T-helper 2 cell (primary cell): Measurements from ENCODE around the gene TPR.
"Not testable (repeated sequence)": the region's sequence is repeated elsewhere in the genome, so short reads cannot be mapped to it uniquely, and the experiment has no call there.

Experiments
- DNase-seq, 5 experiments: peaks; one replicate each; pipeline versions ENCODE4 v3.0.0 to v3.0.0-alpha.2; 2012 to 2022
- total RNA-seq, 2 donors: gene quantifications; one replicate each; lab custom pipeline; 2026; lab: John Stamatoyannopoulos, UW

The TPR gene
- 397 to 463 reads per million in 2 donors for total RNA-seq

DNA sequence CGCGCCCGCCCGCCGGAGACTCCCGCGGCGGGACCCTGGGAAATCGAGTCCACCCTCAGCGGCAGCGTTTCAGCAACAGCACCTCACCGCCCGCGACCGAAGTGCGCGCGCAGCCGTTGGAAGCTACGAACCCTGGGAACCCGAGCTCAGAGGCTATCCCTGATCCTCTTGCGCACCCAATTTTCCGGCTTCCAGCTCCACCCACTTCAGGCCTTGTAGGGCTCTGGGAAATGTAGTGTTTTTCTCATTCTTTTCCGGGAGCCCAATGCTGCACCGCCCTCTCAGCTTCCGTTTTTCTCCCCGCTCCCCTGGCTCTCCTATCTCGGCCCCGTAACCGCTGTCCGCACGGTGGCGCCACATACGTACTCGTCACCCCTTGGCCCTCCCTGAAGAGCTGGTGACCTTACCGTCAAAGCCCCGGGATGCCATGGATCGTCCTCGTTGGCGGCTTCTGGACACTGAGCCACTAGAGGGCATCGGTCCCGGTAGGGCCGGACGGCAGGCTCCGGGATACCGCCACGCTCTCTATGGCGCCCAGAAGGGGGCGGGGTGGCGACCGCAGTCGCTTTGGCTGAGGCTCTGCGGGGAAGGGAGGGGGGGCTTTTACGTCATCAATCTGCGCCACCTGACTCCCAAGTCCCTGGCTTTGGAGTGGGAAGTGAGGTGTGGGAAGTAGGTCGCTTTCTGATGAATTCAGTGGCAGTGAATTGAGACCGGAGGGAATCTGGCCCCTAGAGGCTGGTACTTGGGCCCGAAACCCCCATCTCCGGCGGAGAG, at the start of gene TPR, which contains the start of gene ODR4:
TSS of gene TPR (minus strand) at position 102 of the 777 bp plus-strand sequence. CDS start 225 bp downstream, outside the sequence.
TSS of gene ODR4 (plus strand) at position 687 of the 777 bp plus-strand sequence. CDS start 3,948 bp downstream, outside the sequence.
- peak; percentile 92 to 100 (median 96) for DNase-seq

DNA sequence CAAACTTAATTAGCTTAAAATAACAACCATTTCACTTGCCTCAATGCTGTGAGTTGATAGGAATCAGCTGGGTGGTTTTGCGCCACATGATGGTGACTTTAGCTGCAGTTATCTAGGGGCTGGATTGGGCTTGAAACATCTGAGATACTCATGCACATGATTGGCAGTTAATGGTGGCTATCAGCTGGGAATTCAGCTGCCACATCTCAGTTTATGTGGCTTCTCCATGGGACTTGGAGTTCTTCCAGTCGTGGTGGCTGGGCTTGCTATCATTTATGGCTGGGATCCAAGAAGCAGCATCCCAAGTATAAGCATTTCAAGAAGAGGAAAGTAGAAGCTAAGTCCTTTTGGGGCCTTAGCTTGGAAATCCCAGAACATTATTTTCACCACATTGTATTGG, 49.5 kb upstream of the TPR start:
- no peak for DNase-seq

DNA sequence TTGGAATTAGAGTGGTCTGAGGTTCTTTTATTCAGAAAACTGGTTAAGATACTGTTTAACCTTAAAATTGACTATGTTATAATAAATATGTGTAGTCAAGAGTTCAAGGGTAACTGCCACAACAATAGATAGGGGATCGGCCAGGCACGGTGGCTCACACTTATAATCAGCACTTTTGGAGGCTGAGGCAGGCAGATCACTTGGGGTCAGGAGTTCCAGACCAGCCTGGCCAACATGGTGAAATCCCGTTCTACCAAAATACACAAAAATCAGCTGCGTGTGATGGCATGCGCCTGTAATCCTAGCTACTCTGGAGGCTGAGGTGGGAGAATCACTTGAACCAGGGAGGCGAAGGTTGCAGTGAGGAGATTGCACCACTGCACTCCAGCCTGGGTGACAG, 46.4 kb upstream of the TPR start:
- no peak for DNase-seq

DNA sequence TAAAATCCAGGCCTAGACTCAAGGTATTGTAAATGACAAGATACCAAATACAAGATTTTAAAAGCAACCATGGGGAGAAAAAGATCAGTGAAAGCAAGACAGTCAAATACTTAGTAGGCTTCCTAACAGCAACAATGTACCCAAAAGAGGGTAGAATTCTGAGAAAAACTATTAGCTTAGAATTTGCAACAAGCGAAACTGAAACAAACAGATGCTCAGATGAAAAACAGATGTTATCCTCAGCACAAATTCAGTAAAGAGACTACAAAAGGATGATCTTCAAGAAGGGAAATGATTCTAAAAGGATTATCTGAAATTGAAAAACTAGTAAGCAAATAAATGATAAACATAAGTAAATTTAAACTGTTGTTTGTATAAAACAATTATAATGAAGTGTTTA, 45.9 kb upstream of the TPR start:
- DNase-seq, result peak in 1 of 5 experiments; percentile 81

DNA sequence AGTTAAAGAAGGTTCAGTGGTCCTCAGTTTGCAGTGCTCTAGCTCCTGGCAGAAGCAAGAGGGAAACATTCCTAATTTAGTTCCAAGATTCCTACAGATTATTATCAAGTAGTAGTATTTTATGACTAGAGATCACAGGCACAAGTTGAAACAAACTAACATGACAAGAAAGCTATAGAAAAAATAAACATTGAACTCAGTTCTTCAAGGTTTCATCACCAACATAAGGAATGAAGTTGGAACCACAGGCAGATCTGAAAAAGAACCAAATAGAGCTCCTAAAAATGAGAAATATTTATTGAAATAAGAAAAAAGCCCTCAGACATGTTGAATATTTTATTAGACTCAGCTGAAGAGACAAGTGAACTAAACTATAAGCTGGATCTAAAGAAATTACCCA, 45.3 kb upstream of the TPR start:
- no peak for DNase-seq

DNA sequence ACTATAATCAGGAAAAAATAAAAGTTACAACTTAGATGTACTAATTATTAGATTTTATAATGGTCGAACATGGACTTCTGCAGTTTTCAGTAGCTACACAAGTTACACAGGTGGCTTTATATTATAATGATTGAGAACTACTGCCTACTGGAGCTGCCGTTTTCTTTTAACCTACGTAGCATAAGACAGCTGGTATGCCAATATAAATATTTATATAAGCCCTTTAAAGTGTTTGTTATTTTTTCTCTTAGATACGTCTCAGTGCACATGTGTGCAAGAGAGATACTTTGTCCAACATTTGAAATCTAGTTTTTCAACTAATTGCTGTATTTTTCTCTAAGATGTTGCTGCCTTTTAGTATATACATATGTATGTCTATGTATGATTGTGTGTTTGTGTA, 43.5 kb upstream of the TPR start:
- DNase-seq, result no peak

DNA sequence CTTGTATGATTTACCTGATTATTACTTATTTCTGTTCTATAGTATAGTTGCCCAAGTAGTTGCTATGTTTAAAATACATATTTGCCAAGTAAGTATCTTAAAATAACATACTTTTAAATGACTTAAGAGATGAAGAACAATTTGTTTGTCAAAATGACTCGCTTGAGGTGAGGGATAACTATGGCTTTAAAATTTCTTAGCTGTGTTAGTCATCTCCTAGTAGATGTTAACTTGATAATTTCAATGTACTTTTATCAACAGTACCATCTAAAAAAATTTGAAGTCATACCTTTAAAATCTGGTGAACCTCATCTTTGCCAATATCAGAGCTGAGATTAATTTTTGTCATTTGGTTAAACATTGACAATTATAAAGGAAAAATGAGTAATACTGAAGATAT, 38.3 kb upstream of the TPR start:
- DNase-seq, result peak in 1 of 5 experiments; percentile 39

DNA sequence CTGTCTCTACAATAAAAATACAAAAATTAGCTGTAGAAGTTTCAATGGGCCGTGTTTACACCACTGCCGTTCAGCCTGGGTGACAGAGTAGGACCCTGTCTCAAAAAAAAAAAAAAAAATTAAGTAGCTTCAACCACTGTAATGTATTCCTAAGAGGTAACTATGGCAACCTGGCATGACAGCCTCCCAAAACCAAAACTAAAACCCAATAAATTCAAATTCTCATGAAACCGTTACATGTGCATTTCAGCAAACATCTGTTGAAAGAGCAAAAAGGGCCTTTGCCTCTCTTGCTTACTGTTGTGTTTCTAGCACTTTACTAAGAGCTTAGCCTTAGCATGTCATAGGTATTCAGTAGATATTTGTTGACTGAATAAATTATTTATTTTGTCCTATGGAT, 34.0 kb upstream of the TPR start:
- DNase-seq, result peak in 1 of 5 experiments; percentile 36

DNA sequence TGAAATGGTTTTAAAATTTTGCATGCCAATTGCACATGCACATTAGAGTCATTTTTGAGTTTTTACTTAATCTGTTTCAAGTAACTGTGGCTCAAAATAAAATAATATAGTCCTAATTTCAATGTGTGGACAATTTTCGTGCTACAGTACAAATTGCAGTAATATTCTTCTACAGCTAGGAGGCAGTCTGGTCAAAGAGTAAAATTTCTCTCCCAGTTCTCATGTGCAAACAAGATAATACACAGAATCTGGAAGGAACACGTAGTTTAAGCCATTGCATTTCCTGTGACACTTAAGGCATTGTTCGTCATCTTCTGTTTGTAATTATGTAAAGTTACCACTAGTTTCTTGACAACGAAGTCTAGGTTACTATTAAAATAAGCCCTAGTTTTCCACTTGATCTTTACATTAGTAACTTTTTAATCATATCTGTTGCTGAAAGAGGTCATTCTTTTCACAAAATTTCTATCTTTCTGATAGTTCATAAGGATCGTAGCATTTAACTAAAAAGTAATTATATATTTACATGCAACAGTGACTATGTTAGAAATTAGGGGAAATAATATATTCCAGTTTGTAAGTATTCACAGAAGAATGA, 29.5 kb upstream of the TPR start:
- DNase-seq, result peak in 2 of 5 experiments; percentile 5 to 87

DNA sequence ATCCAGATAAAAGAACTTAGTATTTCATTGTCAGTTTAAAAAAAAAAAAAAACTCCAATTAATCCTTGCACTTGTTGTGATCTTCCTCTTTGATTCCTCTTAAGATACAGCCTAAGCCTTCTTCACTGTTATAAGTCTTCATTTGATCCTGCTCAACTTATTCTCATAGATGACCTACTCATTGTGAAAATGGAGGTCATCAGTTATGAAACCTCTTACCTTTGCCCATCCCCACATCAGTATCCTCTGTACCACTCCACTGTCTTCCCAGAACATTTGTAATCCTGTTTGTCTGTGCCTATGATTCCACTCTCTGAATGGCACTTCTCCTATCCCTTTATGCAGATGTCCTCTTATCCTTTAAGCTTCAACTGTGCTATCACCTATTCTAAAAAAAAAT, 28.6 kb upstream of the TPR start:
- DNase-seq, result no peak

DNA sequence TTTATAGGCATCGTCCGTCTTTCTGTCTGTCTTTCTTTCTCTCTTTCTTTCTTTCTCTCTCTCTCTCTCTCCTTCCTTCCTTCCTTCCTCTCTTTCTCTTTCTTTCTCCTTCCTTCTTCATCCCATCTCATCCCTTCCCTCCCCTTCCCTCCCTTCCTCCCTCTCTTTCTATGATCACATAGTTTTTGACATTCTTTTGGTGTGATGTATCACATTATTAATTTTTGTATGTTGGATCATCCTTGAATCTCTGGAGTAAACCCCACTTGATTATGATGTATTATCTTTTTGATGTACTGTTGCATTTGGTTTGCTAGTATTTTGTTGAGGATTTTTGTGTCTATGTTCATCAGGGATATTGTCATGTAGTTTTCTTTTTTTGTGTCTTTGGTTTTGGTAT, 26.4 kb upstream of the TPR start:
- DNase-seq, result not testable (repeated sequence)

DNA sequence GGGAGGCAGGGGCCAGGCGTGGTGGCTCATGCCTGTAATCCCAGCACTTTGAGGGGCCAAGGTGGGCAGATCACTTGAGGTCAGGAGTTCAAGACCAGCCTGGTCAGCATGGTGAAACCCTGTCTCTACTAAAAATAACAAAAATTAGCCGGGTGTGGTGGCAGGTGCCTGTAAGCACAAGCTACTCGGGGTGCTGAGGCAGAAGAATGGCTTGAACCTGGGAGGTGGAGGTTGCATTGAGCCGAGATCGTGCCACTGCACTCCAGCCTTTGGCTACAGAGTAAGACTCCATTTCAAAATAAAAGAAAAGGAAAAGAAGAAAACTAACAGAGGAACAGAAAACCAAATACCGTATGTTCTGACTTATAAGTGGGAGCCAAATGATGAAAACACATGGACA, 17.7 kb upstream of the TPR start:
- not testable (repeated sequence) for DNase-seq

DNA sequence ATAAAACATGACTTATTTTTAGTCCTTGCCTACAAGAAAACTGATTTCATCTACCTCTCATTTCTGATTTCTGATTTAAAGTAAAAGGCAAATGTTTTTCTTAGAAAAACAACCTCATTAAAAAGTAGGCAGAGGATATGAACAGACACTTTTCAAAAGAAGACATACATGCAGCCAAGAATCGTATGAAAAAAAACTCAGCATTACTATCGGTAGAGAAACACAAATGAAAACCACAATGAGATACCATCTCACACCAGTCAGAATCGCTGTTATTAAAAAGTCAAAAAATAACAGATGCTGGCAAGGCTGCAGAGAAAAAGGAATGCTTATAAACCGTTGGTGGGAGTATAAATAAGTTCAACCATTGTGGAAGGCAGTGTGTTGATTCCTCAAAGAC, 16.8 kb upstream of the TPR start:
- peak in 1 of 5 experiments; percentile 70 for DNase-seq

DNA sequence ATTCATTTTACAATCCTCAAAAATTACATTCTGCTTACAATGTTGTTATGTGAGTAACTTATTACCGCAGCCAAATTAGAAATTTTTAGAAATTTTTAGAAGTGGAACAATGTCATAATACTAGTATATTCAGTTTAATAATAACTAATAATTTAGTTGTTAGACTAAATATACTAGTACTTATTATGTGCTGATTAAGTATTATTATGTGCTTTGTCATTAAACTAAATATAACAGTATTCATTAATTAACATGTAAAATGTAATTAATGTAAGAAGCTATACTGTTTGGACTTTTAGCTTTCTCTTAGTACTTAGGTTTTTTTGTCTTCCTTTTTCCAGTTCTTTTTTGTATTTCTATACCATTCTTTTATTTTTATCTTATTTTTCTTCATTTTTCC, 15.9 kb upstream of the TPR start:
- no peak for DNase-seq

DNA sequence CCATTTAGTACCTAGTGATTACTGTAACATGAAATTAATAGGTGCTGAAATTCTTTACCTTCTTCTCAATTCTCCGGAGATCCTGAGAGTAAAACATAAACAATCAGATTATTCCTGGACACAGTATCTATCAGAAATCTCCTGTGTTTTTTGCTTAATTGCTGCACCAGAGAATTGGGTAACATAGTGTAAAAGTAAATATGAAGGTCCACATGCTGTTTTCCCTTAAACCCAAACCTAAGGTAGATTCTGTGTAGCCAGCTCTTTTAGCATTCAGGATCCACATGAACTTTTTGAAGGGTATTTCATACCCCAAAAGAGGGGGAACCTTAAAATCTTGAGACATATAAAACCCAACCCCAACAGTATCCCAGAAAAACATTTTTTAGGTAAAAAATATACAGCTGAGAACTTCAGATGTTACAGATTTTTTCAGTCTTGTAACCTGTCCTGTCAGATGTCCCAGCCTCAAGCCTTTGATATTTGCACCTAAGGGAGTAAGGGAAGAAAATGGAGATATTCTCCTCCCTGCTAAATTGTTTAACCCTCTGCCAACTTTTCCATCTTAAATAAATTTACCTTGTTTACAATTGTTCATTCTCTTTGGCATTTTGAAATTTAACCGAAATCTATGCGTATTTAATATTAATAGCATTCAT, 11.8 kb upstream of the TPR start:
- DNase-seq, result no peak

DNA sequence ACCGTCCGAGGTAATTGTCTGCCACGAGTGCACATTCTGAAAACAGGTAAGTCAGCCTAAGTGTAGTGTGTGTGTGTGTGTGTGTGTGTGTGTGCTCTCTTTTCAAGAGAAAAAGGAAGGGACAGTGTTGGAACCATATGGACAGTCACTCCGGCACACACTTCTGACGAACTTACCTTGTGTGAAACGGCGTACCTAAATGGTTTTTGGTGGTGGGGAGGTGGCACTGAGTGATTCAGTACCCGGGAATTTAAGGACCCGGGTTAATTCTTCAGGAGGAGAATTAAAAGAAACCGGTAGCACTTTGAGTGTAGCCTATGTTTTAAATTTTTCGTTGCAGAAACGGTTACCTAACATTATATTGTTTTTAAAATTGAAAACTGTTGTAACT, 871 bp upstream of the TPR start:
- DNase-seq, result no peak

DNA sequence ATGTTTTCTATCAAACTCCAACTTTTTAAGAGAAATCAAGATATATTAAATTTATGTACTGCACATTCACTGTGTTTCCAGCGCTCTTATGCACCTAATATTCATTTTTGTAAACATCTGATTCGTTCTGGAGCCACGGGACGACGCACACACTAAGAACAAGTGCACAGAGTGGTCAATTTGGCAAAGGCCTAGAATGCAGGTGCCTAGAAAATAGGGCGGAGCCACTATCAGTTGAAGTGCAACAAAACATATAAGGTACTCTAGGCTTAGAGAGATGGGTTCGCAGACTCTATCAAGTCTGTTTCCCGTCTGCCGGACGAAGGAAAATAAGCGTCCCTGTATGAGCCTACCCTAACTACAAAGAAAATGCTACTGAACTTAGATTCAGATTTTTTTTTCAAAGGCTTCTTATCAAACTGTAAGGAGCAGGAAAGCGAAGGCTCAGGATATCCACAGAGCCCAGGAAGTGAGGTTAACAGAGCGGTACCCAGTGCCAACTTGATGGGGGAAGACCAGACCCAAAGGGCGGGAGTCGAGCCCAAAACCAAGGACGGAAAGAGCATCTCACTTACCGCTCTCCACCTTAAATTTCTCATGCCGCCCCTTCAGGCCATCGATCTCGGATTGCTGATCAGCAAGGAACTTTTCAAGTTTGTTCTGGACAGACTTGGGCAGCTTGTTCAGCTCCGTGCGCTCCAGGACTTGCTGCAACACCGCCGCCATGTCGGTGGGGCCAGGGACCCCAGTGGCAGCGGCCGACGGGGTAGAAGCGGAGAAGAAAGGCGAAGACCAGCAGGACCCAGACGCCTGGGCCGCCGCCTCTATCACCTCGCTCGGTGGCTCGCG, 526 bp downstream of the TPR start:
- DNase-seq, result peak in 2 of 5 experiments; percentile 5 to 81

DNA sequence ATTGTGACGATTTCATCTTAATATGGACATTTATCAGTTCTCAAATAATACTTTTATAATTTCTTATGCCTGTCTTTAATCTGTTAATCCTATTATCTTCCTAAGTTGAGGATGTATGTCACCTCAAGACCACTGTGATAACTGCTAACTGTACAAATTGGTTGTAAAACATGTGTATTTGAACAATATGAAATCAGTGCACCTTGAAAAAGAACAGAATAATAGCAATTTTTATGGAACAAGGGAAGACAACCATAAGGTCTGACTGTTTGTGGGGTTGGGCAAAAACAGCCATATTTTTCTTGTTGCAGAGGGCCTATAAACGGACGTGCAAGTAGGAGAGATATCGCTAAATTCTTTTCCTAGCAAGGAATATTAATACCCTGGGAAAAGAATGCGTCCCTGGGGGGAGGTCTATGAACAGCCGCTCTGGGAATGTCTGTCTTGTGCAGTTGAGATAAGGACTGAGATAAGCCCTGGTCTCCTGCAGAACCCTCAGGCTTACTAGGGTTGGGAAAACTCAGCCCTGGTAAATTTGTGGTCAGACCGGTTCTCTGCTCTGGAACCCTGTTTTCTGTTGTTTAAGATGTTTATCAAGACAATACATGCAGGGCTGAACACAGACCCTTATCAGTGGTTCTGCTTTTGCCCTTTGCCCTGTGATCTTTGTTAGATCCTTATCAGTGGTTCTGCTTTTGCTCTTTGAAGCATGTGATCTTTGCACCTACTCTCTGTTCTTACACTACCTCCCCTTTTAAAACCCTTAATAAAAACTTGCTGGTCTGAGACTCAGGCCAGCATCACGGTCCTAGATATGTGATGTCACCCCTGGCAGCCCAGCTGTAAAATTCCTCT, 27.0 kb downstream of the TPR start:
- peak in 1 of 5 experiments; percentile 30 for DNase-seq

DNA sequence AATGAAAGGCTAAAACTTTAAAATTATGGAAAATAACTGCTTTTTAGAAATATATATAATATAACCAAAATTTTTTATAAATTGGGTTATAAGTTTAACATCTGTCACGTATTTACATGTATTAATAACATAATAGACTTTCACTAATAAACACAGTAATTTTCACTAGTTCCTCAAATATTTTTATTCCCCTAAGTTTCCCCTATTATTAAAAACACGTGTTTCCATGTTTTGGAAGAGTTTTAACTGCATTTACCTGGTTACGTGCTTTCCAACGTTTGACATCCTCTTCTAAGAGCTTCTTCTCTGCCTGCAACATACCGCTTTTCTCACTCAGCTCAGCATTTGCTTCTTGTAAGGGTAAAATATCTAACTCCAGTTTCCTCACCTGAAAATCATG, 34.3 kb downstream of the TPR start:
- DNase-seq, result no peak

DNA sequence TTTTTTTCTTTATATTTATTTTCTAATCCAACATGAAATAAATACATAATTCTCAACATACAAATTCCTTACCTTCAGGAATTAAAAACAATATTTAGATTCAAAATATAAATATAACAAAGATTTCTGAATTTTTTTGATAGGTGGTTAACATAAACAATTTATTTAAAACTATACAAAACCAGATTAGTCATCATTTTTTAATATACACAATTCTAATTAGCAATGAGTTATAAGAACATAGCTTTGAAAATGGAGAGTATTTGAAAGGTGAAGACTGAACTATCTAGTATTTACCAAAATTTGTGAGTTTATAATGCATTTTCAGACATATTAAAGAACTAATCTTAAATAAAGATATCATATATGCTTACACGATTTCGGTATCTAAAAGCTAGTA, 37.5 kb downstream of the TPR start:
- DNase-seq, result no peak

DNA sequence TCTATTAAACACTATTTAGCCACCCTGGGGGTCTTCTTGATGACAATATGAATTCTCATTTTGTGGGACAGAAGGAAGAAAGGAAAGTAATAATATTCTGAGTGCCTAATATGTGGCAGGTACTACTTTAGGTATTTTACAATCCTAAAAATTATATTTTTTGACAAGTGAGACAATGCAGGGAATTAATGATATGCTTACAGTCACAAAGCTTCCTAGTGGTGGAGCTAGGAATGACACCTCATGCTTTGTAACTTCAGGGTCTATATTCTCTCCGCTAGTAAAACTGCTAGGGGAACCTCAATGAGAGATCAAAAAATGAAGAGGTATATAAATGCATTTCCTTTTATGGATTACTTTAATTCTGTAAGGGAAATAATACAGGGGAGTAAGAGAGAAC, 44.3 kb downstream of the TPR start:
- DNase-seq, result no peak

DNA sequence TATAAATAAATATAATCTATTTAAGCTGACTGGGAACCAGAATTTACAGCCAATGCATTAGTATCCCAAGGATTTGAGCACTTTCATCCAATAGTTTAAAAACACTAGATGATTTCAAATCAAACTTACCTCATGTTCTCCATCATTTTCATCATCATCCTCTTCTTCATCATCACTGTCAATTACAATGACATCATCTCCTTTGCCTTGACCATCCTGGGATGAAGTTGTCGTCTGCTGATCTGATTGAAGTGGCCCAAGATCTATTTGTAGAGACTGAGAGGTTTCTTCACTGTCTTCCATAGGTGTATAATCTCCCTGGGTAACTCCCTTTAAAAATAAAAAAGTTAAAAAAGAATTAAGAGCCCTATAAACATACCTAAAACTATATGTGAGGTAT, 47.7 kb downstream of the TPR start:
- no peak for DNase-seq
